ENCODE results near the gene NEO1.

DNA sequence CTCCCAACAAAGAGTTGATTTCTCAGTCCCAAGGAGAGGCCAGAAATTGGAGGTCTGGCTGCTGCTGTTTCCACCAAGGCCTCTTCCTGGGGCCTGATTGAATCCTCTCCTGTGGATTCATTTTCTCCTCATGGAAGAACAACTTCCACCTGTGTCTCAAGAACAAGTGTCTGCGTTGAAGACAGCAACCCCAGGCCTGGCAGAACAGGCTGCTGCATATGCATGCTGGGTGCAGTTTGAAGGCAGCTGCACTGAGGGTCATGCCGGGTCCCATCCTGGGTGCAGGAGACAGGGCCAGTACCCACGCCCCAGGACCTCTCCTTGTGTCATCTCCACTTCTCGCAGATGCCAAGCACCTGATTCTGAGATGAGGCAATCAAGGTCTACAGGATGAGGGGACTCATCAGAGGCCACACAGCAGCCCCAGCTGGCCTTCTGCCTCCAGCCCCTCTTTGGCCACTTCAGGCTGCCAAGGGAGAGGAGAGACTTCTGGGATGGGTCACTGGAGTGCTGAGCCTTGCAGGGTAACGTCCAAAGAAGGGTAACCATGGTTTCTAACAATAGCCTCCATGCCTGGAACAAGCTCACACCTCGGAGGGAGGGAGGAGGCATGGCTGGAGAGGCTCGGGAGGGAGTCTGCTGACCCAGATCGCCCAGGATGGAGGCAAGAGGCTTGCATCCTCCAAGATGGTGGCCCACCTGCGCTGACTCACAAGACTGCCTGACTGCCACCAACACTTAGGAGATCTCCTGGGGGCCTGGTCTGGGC is 286.5 kb downstream of the NEO1 start:
- TF ChIP-seq CTCF (IDR thresholded peaks at IDR 0.05; ENCODE audit: low read length) (no peak), EZH2 (optimal IDR thresholded peaks at IDR 0.05; ENCODE audit: low read depth, low read length) (no peak), EZH2phosphoT487 (IDR thresholded peaks at IDR 0.05; ENCODE audit: low read length) (no peak)
